ENCODE data around the gene ISYNA1. TPM values are rescaled to one million over a fixed set of nuclear protein-coding genes. Genes with fewer than 3 reads are reported as not detected.

ISYNA1 gene
- total and polyA plus RNA-seq, 4 donors: 14.7 to 56.7 (median 25.0) TPM

DNA sequence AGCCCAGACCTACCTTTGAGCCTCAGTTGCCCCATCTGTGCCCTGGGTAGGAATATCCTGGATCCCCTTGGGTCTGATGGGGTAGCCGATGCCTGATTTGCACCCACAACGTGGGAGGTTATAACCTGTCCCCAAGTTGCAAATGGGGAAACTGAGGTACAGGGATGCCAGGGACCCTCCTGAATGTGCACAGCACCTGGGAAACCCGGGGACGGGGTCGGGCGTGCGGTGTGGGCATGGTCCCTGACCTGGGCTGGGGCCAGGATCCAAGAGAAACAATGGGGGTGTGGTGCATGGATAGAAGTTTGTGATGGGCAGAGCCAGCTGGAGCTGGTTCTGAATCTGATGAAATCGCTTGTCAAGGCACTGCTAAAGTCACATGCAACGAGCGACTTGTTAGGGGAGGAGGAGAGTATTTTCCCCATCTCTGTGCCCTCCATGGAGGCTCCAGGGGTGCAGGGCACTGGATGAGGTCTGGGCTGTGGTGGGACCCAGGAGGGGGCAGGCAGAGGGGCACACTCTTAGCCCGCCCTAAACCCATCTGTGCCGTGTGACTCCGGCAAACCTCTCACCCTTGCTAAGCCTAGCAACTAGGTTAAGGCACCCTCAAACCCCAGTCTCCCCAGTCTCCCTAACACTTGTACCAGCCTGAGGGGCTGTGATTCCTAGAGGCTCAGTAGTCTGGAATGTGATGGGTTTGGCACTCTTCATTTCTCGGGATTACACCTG is 51.2 kb downstream of the ISYNA1 start:
- no peak for ATAC-seq (ENCODE audit: insufficient read depth, low FRiP score)
- no peak for DNase-seq
- Histone ChIP-seq H3K9me3 (ENCODE audit: control insufficient read depth in 4 of 4, insufficient read depth in 3 of 4, low read length in 3 of 4) (peaks cover 0 to 6% (median 0%) of the 10 kb centered on the region in 4 donors), H3K4me3 (peak overlapping the region; percentile 83), H3K9ac (ENCODE audit: insufficient read depth in 1 of 2, low read length in 2 of 2) (peak overlapping the region in 1 of 2 donors; percentile 32), H3K36me3 (ENCODE audit: control insufficient read depth in 4 of 4, insufficient read depth in 4 of 4, low read length in 4 of 4) (peaks cover 0 to 12% (median 0%) of the 10 kb centered on the region in 4 donors), H3K4me1 (ENCODE audit: control insufficient read depth in 5 of 5, insufficient read depth in 5 of 5, low read length in 5 of 5) (peaks cover 0 to 8% (median 4%) of the 10 kb centered on the region in 5 donors), H3K27ac (ENCODE audit: low read depth in 1 of 2, low read length in 1 of 2) (no peak overlapping the region), H3K27me3 (ENCODE audit: control insufficient read depth in 3 of 3, insufficient read depth in 3 of 3, low read length in 2 of 3) (peaks cover 0 to 11% (median 3%) of the 10 kb centered on the region in 3 donors)
- 73 to 85% methylated on average over 14 of the region's 14 CpGs for WGBS, 2 donors
- TF ChIP-seq, protein P1, sequence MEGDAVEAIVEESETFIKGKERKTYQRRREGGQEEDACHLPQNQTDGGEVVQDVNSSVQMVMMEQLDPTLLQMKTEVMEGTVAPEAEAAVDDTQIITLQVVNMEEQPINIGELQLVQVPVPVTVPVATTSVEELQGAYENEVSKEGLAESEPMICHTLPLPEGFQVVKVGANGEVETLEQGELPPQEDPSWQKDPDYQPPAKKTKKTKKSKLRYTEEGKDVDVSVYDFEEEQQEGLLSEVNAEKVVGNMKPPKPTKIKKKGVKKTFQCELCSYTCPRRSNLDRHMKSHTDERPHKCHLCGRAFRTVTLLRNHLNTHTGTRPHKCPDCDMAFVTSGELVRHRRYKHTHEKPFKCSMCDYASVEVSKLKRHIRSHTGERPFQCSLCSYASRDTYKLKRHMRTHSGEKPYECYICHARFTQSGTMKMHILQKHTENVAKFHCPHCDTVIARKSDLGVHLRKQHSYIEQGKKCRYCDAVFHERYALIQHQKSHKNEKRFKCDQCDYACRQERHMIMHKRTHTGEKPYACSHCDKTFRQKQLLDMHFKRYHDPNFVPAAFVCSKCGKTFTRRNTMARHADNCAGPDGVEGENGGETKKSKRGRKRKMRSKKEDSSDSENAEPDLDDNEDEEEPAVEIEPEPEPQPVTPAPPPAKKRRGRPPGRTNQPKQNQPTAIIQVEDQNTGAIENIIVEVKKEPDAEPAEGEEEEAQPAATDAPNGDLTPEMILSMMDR (IDR thresholded peaks at IDR 0.05; ENCODE audit: control extremely low read depth, extremely low read depth): no peak

DNA sequence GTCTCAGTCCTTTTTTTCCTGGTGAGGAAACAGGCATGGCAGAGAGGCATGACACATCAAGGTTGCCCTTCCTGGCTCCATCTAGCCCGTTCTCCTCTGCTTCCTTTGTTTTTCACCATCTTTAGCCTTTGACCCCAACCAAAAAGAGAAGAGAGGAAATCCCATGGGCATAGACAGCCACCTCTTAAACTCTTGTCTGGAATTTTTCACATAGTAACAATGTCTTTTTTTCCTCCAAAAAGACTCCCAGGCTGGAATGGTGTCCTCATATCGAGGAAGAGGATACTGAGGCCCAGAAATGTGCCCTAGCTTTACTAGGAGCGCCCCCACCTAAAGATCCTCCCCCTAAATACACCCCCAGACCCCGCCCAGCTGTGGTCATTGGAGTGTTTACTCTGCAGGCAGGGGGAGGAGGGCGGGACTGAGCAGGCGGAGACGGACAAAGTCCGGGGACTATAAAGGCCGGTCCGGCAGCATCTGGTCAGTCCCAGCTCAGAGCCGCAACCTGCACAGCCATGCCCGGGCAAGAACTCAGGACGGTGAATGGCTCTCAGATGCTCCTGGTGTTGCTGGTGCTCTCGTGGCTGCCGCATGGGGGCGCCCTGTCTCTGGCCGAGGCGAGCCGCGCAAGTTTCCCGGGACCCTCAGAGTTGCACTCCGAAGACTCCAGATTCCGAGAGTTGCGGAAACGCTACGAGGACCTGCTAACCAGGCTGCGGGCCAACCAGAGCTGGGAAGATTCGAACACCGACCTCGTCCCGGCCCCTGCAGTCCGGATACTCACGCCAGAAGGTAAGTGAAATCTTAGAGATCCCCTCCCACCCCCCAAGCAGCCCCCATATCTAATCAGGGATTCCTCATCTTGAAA is 52.0 kb downstream of the ISYNA1 start, which contains the start of gene GDF15:
Gene GDF15 (plus strand): TSS at position 484 of the 868 bp plus-strand sequence. CDS start 32 bp downstream, at position 516.
- Histone ChIP-seq H3K36me3 (ENCODE audit: control insufficient read depth in 4 of 4, insufficient read depth in 4 of 4, low read length in 4 of 4) (peaks cover 0 to 10% (median 0%) of the 10 kb centered on the region in 4 donors), H3K9ac (ENCODE audit: insufficient read depth in 1 of 2, low read length in 2 of 2) (peak within 1 kb of the TSS in 1 of 2 donors; percentile 32), H3K9me3 (ENCODE audit: control insufficient read depth in 4 of 4, insufficient read depth in 3 of 4, low read length in 3 of 4) (peaks cover 0 to 6% (median 0%) of the 10 kb centered on the region in 4 donors), H3K27ac (ENCODE audit: low read depth in 1 of 2, low read length in 1 of 2) (peak within 1 kb of the TSS in 1 of 2 donors; percentile 37), H3K4me1 (ENCODE audit: control insufficient read depth in 5 of 5, insufficient read depth in 5 of 5, low read length in 5 of 5) (peaks cover 0 to 8% (median 4%) of the 10 kb centered on the region in 5 donors), H3K27me3 (ENCODE audit: control insufficient read depth in 3 of 3, insufficient read depth in 3 of 3, low read length in 2 of 3) (peaks cover 0 to 11% (median 3%) of the 10 kb centered on the region in 3 donors), H3K4me3 (peak within 1 kb of the TSS; percentile 83)
- WGBS, 2 donors: 34 to 47% methylated on average over 33 of the region's 33 CpGs
- ATAC-seq (ENCODE audit: insufficient read depth, low FRiP score): peak; percentile 71
- DNase-seq: peak in 2 of 3 donors; percentile 57 to 58
- TF ChIP-seq, protein P1 (IDR thresholded peaks at IDR 0.05; ENCODE audit: control extremely low read depth, extremely low read depth): no peak

DNA sequence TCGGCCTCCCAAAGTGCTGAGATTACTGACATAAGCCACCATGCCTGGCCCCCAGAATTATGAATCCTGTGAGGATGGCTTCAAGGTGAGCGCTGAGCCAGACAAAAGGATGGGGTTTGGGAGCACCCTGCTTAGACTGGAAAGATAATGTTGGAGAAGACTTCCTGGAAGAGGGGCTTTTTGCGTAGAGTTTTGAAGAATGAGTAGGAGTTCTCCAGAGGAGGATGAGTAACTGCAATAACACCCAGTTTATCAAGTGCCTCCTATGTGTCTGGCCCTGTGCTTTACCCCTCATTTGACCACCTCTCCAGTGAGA is 52.6 kb downstream of the ISYNA1 start:
- DNase-seq (no peak), ATAC-seq (ENCODE audit: insufficient read depth, low FRiP score) (no peak)
- no peak overlapping the region for H3K9ac ChIP-seq (ENCODE audit: insufficient read depth in 1 of 2, low read length in 2 of 2)
- WGBS, 2 donors: 94% methylated on average over 3 of the region's 3 CpGs
- H3K4me3 ChIP-seq: no peak overlapping the region
- H3K9me3 ChIP-seq (ENCODE audit: control insufficient read depth in 4 of 4, insufficient read depth in 3 of 4, low read length in 3 of 4): peaks cover 0 to 6% (median 0%) of the 10 kb centered on the region in 4 donors
- peaks cover 0 to 11% (median 3%) of the 10 kb centered on the region in 3 donors for H3K27me3 ChIP-seq (ENCODE audit: control insufficient read depth in 3 of 3, insufficient read depth in 3 of 3, low read length in 2 of 3)
- peaks cover 0 to 10% (median 0%) of the 10 kb centered on the region in 4 donors for H3K36me3 ChIP-seq (ENCODE audit: control insufficient read depth in 4 of 4, insufficient read depth in 4 of 4, low read length in 4 of 4)
- peaks cover 0 to 11% (median 4%) of the 10 kb centered on the region in 5 donors for H3K4me1 ChIP-seq (ENCODE audit: control insufficient read depth in 5 of 5, insufficient read depth in 5 of 5, low read length in 5 of 5)
- peak overlapping the region in 1 of 2 donors; percentile 37 for H3K27ac ChIP-seq (ENCODE audit: low read depth in 1 of 2, low read length in 1 of 2)
- TF ChIP-seq, protein P1 (IDR thresholded peaks at IDR 0.05; ENCODE audit: control extremely low read depth, extremely low read depth): no peak
